GM12878 (cell line): ENCODE data around the gene EPHA4.

Experiments
- BRCA1 ChIP-seq: IDR thresholded peaks from 2 replicates; pipeline ENCODE4 v1.6.1; 2011; ENCODE audit warnings: low read depth, low read length, improper control_type of control experiment
- CHD4 ChIP-seq: fragments of 200-600 bp; sonication (generic); IDR thresholded peaks from 2 replicates; pipeline ENCODE4 v1.6.1; 2016; ENCODE audit warnings: mild to moderate bottlenecking
- EZH2 ChIP-seq: IDR thresholded peaks from 2 replicates; pipeline ENCODE4 v1.6.1; 2012; ENCODE audit warnings: low read depth, mild to moderate bottlenecking, control low read depth, inconsistent platforms, low read length, borderline replicate concordance; ENCODE audit not compliant: control insufficient read depth
- GABPA ChIP-seq: IDR thresholded peaks from 2 replicates; pipeline ENCODE4 v1.6.1; 2014; ENCODE audit warnings: antibody characterized with exemption, low read depth, mild to moderate bottlenecking, inconsistent platforms
- IKZF2 ChIP-seq, 2 experiments: fragments of 450-650 bp; IDR thresholded peaks; 2 replicates each; pipeline ENCODE4 v1.6.1; 2017; ENCODE audit warnings: mild to moderate bottlenecking in 2 of 2, moderate library complexity in 2 of 2
- MAX ChIP-seq: IDR thresholded peaks from 2 replicates; pipeline ENCODE4 v1.6.1; 2012; ENCODE audit warnings: low read depth, low read length, improper control_type of control experiment
- NFIC ChIP-seq: IDR thresholded peaks from 2 replicates; pipeline ENCODE4 v1.6.1; 2012; ENCODE audit warnings: low read depth, mild to moderate bottlenecking, inconsistent platforms, low read length, moderate library complexity
- TAF1 ChIP-seq: IDR thresholded peaks from 2 replicates; pipeline ENCODE4 v1.6.1; 2011; ENCODE audit warnings: mild to moderate bottlenecking, low read depth, low read length, borderline replicate concordance
- USF2 ChIP-seq: IDR thresholded peaks from 2 replicates; pipeline ENCODE4 v1.6.1; 2011; ENCODE audit warnings: low read depth, low read length, improper control_type of control experiment, borderline replicate concordance
- TF ChIP-seq, protein P1 (sequence below), 3 experiments: IDR thresholded peaks in 2 of 3; conservative IDR thresholded peaks in 1 of 3; 2 replicates each; pipeline ENCODE4 v1.5.1; 2011; ENCODE audit warnings: low read depth in 3 of 3, low read length in 3 of 3, mild to moderate bottlenecking in 3 of 3, control low read depth in 2 of 3, moderate library complexity in 2 of 3, inconsistent platforms in 1 of 3, mixed read lengths in 1 of 3; ENCODE audit not compliant: control insufficient read depth in 2 of 3, insufficient read depth in 1 of 3; ENCODE audit errors: extremely low read depth in 1 of 3
- TF ChIP-seq, protein P2 (sequence below): IDR thresholded peaks from 2 replicates; pipeline ENCODE4 v1.6.1; 2012; ENCODE audit warnings: mild to moderate bottlenecking, low read depth, low read length
- TF ChIP-seq, protein P3 (sequence below): fragments of 450-650 bp; IDR thresholded peaks from 2 replicates; pipeline ENCODE4 v1.6.1; 2014; ENCODE audit warnings: mild to moderate bottlenecking

DNA sequence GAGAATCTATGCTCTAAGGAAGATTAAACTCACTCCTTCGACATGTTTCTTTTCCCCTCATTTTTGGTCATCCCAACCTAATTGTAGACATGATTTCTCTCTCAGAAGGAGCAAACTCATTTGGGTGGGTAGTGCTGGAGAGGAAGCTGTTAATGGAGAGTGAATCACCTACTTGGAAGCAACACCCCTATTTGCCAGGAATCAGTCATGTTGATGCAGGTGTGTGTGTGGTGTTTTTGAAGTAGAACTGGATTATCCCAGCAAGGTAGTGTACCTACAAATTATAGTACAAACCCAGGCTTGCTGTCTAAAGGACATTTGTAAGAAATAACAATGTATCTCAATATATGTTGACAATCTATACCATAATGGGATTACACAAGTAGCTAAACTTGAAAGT, 186.4 kb downstream of the EPHA4 start:
- TF ChIP-seq GABPA (no peak), MAX (no peak), USF2 (no peak), IKZF2 (IDR thresholded peaks at IDR 0.05) (no peak), TAF1 (no peak), BRCA1 (no peak), EZH2 (no peak), CHD4 (no peak), NFIC (no peak)
- TF ChIP-seq, protein P1, sequence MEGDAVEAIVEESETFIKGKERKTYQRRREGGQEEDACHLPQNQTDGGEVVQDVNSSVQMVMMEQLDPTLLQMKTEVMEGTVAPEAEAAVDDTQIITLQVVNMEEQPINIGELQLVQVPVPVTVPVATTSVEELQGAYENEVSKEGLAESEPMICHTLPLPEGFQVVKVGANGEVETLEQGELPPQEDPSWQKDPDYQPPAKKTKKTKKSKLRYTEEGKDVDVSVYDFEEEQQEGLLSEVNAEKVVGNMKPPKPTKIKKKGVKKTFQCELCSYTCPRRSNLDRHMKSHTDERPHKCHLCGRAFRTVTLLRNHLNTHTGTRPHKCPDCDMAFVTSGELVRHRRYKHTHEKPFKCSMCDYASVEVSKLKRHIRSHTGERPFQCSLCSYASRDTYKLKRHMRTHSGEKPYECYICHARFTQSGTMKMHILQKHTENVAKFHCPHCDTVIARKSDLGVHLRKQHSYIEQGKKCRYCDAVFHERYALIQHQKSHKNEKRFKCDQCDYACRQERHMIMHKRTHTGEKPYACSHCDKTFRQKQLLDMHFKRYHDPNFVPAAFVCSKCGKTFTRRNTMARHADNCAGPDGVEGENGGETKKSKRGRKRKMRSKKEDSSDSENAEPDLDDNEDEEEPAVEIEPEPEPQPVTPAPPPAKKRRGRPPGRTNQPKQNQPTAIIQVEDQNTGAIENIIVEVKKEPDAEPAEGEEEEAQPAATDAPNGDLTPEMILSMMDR (IDR thresholded peaks at IDR 0.05 in 2 of 3, conservative IDR thresholded peaks at IDR 0.05 in 1 of 3; ENCODE audit: control insufficient read depth in 2 of 3, extremely low read depth in 1 of 3, insufficient read depth in 1 of 3, low read depth in 3 of 3, low read length in 3 of 3): no peak
- TF ChIP-seq, protein P2, sequence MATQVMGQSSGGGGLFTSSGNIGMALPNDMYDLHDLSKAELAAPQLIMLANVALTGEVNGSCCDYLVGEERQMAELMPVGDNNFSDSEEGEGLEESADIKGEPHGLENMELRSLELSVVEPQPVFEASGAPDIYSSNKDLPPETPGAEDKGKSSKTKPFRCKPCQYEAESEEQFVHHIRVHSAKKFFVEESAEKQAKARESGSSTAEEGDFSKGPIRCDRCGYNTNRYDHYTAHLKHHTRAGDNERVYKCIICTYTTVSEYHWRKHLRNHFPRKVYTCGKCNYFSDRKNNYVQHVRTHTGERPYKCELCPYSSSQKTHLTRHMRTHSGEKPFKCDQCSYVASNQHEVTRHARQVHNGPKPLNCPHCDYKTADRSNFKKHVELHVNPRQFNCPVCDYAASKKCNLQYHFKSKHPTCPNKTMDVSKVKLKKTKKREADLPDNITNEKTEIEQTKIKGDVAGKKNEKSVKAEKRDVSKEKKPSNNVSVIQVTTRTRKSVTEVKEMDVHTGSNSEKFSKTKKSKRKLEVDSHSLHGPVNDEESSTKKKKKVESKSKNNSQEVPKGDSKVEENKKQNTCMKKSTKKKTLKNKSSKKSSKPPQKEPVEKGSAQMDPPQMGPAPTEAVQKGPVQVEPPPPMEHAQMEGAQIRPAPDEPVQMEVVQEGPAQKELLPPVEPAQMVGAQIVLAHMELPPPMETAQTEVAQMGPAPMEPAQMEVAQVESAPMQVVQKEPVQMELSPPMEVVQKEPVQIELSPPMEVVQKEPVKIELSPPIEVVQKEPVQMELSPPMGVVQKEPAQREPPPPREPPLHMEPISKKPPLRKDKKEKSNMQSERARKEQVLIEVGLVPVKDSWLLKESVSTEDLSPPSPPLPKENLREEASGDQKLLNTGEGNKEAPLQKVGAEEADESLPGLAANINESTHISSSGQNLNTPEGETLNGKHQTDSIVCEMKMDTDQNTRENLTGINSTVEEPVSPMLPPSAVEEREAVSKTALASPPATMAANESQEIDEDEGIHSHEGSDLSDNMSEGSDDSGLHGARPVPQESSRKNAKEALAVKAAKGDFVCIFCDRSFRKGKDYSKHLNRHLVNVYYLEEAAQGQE: no peak
- TF ChIP-seq, protein P3, sequence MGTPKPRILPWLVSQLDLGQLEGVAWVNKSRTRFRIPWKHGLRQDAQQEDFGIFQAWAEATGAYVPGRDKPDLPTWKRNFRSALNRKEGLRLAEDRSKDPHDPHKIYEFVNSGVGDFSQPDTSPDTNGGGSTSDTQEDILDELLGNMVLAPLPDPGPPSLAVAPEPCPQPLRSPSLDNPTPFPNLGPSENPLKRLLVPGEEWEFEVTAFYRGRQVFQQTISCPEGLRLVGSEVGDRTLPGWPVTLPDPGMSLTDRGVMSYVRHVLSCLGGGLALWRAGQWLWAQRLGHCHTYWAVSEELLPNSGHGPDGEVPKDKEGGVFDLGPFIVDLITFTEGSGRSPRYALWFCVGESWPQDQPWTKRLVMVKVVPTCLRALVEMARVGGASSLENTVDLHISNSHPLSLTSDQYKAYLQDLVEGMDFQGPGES: no peak
